Measurements from ENCODE around the gene BLVRA.
"Not testable (repeated sequence)": the region's sequence is repeated elsewhere in the genome, so short reads cannot be mapped to it uniquely, and the experiment has no call there.

Gene BLVRA

GRCh38 chr7:43769281-43769680 is 10.8 kb downstream of the BLVRA start:
- no peak for DNase-seq (ENCODE audit: low spot score)

- no peak for DNase-seq (ENCODE audit: low spot score)
Observed at GRCh38 chr7:43769791-43770465, 11.4 kb downstream of the BLVRA start.

DNA sequence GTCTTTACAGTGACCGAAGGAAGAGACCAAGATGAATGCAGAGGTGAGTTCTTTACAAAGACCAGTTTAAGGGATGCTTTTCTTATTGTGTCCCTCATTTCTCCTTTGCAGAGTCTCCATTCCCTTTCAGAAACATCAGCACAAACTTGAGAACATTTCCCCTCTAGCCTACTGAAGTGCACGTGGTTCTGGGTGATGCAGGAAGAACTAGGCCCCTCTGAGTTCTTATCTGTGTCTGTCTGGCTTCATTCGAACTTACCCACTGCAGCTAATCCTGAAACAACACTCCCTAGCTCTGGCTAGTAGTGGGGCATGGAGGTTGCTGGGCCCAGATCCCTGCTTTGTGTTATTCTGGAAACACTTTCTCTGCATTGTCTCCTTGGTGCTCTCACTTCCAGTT is 12.6 kb downstream of the BLVRA start:
- DNase-seq (ENCODE audit: low spot score), result no peak

DNA sequence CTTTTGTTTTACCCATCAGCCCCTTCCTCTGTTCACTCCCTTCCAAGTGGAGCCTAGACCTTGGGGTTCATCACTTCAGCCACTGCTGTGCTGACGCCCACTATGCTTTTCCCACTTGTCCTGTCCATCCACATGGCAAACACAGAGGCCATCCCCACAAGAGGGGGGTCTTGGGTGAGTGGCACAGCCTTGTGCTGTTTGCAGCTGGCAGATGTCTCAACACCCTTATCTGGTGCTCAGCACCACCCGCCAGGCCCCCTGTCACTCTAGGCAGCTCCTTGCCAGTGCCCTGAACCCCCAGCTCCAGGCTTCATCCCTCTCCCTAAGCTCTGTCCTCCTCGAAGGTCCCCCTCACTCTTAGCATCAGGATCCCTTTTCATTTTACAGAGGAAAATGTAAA is 13.1 kb downstream of the BLVRA start:
- no peak for DNase-seq (ENCODE audit: low spot score)

- not testable (repeated sequence) for DNase-seq (ENCODE audit: low spot score)
Observed at GRCh38 chr7:43773268-43773667, 14.8 kb downstream of the BLVRA start.

GRCh38 chr7:43775255-43775654 is 16.8 kb downstream of the BLVRA start:
- DNase-seq (ENCODE audit: low spot score), result not testable (repeated sequence)

DNA sequence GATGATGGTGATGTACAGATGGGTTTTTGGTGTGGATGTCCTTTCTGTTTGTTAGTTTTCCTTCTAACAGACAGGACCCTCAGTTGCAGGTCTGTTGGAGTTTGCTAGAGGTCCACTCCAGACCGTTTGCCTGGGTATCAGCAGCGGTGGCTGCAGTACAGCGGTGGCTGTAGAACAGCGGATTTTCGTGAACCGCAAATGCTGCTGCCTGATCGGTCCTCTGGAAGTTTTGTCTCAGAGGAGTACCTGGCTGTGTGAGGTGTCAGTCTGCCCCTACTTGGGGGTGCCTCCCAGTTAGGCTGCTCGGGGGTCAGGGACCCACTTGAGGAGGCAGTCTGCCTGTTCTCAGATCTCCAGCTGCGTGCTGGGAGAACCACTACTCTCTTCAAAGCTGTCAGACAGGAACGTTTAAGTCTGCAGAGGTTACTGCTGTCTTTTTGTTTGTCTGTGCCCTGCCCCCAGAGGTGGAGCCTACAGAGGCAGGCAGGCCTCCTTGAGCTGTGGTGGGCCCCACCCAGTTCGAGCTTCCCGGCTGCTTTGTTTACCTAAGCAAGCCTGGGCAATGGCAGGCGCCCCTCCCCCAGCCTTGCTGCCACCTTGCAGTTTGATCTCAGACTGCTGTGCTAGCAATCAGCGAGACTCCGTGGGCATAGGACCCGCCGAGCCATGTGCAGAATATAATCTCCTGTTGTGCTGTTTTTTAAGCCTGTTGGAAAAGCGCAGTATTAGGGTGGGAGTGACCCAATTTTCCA is 20.0 kb downstream of the BLVRA start:
- DNase-seq (ENCODE audit: low spot score), result not testable (repeated sequence)

- DNase-seq (ENCODE audit: low spot score), result no peak
Observed at GRCh38 chr7:43779045-43779812, 20.7 kb downstream of the BLVRA start.

DNA sequence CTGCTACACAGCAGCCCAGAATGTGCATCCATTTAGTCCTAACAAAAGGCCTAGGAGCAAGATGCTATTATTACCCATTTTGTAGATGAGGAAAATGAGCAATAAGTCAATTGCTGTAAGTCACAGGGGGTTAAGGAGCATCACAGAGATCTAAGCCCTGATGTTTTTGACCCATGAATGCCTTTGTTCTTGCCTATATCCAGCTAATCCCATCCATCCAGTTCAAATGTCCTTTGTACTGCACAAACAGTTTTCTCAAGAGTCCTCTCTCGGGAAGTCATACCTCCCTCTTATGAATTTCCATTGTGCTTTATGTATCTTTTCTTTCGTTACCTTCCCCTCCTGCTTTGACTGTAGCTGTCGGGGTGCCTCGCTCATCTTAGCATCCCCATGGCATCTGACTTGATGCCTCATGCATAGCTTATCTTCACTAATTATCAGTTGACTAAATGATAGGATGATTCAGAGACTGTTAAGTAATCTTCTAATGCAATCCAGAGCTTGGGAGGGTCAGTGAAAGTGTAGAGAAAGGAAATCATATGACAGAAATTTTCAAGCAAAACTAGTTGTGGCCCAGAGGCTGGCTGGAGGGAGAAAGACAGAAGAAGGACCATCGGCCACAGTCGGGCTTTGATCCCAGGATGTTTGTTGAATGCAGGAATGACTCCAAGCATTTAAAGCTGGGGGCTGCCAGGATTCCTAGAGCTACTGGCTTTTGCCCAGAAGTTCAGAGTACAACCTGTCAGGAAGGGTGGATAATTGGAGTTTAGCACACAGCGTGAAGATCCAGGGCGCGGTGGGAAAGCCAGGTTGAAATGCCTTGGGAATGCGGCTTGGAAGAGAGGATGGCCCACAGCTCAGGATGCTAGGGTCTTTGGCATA is 23.5 kb downstream of the BLVRA start:
- no peak for DNase-seq (ENCODE audit: low spot score)

- DNase-seq (ENCODE audit: low spot score), result no peak
Observed at GRCh38 chr7:43782768-43783555, 24.5 kb downstream of the BLVRA start.

DNA sequence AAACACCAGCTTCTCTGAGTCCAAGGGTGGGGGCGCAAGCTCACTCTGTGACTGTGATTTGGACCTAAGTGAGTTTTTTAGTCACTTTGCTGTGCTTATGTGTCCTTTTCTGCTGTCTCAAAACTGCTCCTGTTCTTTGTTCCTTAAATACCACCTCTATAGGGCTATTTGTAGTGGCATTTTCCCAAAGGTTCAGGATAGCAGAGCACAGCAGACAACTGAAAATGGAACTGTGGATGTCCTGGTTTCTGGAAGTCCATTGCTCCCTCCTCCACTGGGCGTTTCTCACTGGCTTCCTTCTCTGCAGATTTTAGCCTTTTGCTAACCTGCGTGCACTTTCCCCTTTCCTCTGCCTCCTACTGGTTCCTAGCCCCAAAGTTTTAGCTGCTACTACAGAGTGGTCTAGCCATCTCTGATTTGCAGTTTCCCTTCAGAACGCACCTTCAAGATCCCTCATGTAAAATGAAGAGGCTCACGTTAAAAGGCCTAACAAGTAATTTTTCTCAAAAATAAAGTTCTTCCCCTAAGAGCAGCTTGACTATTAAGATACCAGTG is 25.6 kb downstream of the BLVRA start:
- DNase-seq (ENCODE audit: low spot score), result no peak

GRCh38 chr7:43784585-43785087 is 26.2 kb downstream of the BLVRA start:
- DNase-seq (ENCODE audit: low spot score), result not testable (repeated sequence)

GRCh38 chr7:43785420-43785819 is 26.9 kb downstream of the BLVRA start:
- DNase-seq (ENCODE audit: low spot score), result no peak

- no peak for DNase-seq (ENCODE audit: low spot score)
Observed at GRCh38 chr7:43787771-43788170, 29.3 kb downstream of the BLVRA start.

DNA sequence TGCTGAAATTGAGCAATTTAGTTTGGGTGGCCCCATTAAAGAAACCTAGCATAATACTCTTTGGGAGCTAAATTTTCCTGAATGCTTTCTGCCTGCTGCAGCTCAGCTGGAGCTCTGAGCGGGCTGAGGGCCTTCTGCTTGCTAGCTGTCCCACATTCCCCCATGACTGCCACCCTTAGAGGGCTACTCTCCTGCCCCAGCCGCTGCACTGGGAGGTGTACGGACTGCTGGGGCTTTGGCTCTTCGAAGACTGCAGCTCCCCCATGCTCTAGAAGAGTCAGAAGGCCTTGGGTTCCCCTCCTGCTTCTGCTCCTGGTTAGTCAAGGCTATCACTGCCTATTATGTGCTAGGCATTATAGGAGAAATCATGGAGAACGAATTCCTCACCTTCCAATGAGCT is 31.5 kb downstream of the BLVRA start:
- DNase-seq (ENCODE audit: low spot score), result no peak

DNA sequence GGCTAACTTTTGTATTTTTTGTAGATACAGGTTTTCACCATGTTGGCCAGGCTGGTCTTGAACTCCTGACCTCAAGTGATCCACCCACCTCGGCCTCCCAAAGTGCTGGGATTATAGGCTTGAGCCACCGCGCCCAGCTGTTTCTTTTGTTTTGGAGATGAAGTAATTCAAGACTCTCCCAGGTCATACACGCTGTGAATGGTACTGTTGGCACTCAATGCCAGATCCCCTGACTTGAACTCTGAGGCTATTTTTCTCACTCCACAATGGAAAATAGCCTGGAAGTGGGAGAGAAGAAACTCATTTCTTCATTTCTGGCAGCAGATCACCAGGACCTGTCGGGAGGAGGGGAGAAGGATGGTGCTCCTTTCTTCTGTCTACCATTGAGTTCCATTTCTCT is 32.4 kb downstream of the BLVRA start:
- DNase-seq (ENCODE audit: low spot score), result no peak

DNA sequence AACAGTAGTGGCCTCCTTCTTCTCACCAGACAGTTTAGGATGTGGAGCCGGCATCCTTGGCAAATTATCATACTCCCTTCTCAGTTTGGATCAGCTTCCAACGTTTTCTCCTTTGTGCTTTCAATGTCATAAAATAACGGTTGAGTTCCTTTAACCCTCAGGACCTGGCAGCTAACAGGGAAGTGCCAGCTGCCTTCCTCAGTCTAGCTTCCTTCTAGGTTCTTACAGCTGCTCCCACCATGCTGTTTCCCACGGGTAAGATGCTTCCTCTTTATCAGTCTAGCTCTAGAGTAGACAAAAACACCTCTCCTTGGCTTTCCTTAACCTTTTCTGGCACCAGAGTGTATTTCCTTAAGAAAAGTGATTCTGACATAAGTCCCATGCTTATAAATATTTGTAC is 33.2 kb downstream of the BLVRA start:
- no peak for DNase-seq (ENCODE audit: low spot score)

- DNase-seq (ENCODE audit: low spot score), result no peak
Observed at GRCh38 chr7:43792471-43793150, 34.1 kb downstream of the BLVRA start.

GRCh38 chr7:43799605-43800004 is 41.1 kb downstream of the BLVRA start:
- DNase-seq (ENCODE audit: low spot score), result no peak

GRCh38 chr7:43803865-43804264 is 45.4 kb downstream of the BLVRA start:
- DNase-seq (ENCODE audit: low spot score), result no peak

Measured in ecto neural progenitor cell (in vitro differentiated cells).